HepG2 (cell line): ENCODE measurements around the gene CCN2. TPM values are rescaled to one million over a fixed set of nuclear protein-coding genes. Genes with fewer than 3 reads are reported as not detected.

Source experiments
- ELF3 ChIP-seq: IDR thresholded peaks from 2 replicates; pipeline ENCODE4 v1.6.1; 2016; ENCODE audit warnings: missing genetic modification reagents, missing compliant biosample characterization
- GFI1 ChIP-seq: sonication (generic); formaldehyde crosslinking; IDR thresholded peaks from 2 replicates; pipeline ENCODE4 v1.5.0; 2020; ENCODE audit warnings: missing genetic modification reagents, mild to moderate bottlenecking, borderline replicate concordance
- HDAC1 ChIP-seq: sonication (generic); formaldehyde crosslinking; IDR thresholded peaks from 2 replicates; pipeline ENCODE4 v1.5.1; 2020; ENCODE audit warnings: mild to moderate bottlenecking, missing genetic modification reagents
- HNF4A ChIP-seq: sonication (generic); formaldehyde crosslinking; IDR thresholded peaks from 2 replicates; pipeline ENCODE4 v1.4.0; 2020; ENCODE audit warnings: missing genetic modification reagents
- JUND ChIP-seq: sonication (generic); formaldehyde crosslinking; IDR thresholded peaks from 2 replicates; pipeline ENCODE4 v1.8.0; 2022; ENCODE audit warnings: mild to moderate bottlenecking, missing genetic modification reagents
- MBD4 ChIP-seq: IDR thresholded peaks from 2 replicates; pipeline ENCODE4 v1.6.1; 2012; ENCODE audit warnings: low read length, inconsistent platforms, borderline replicate concordance
- MYC ChIP-seq: sonication (generic); formaldehyde crosslinking; IDR thresholded peaks from 2 replicates; pipeline ENCODE4 v1.9.0; 2021; ENCODE audit warnings: missing genetic modification reagents, borderline replicate concordance
- NFE2L1 ChIP-seq: sonication (generic); formaldehyde crosslinking; IDR thresholded peaks from 2 replicates; pipeline ENCODE4 v1.4.0; 2020; ENCODE audit warnings: missing genetic modification reagents, mild to moderate bottlenecking, borderline replicate concordance
- PITX1 ChIP-seq: sonication (generic); formaldehyde crosslinking; IDR thresholded peaks from 2 replicates; pipeline ENCODE4 v1.5.1; 2020; ENCODE audit warnings: mild to moderate bottlenecking, missing genetic modification reagents
- POGZ ChIP-seq: sonication (generic); formaldehyde crosslinking; IDR thresholded peaks from 2 replicates; pipeline ENCODE4 v1.4.0; 2020; ENCODE audit warnings: mild to moderate bottlenecking, missing genetic modification reagents
- POLR2A ChIP-seq, 2 experiments: IDR thresholded peaks; 2 replicates each; pipeline ENCODE4 v1.6.1; 2011; ENCODE audit warnings: low read depth in 2 of 2, low read length in 2 of 2, mild to moderate bottlenecking in 1 of 2, moderate library complexity in 1 of 2; ENCODE audit not compliant: insufficient read depth in 1 of 2
- RXRB ChIP-seq: IDR thresholded peaks from 2 replicates; pipeline ENCODE4 v1.6.1; 2016; ENCODE audit warnings: borderline replicate concordance, missing genetic modification reagents, missing compliant biosample characterization
- SALL1 ChIP-seq: sonication (generic); formaldehyde crosslinking; IDR thresholded peaks from 2 replicates; pipeline ENCODE4 v1.8.0; 2022; ENCODE audit warnings: mild to moderate bottlenecking, missing genetic modification reagents
- SMC3 ChIP-seq: IDR thresholded peaks from 2 replicates; pipeline ENCODE4 v1.6.1; 2011; ENCODE audit warnings: low read length, improper control_type of control experiment
- SOX5 ChIP-seq: IDR thresholded peaks from 2 replicates; pipeline ENCODE4 v1.6.1; 2016; ENCODE audit warnings: borderline replicate concordance
- ZNF530 ChIP-seq: sonication (generic); formaldehyde crosslinking; IDR thresholded peaks from 2 replicates; pipeline ENCODE4 v1.5.0; 2020; ENCODE audit warnings: low read depth, mild to moderate bottlenecking, missing genetic modification reagents
- ZNF724P ChIP-seq: sonication (generic); formaldehyde crosslinking; IDR thresholded peaks from 2 replicates; pipeline ENCODE4 v1.8.0; 2022; ENCODE audit warnings: missing genetic modification reagents, borderline replicate concordance
- ZNF879 ChIP-seq: sonication (generic); formaldehyde crosslinking; IDR thresholded peaks from 2 replicates; pipeline ENCODE4 v1.8.1; 2023; ENCODE audit warnings: missing genetic modification reagents
- polyA plus RNA-seq, 8 experiments: library from polyadenylated mRNA; depleted of rRNA in 3 of 8; stranded (reverse) in 7 of 8; unstranded in 1 of 8; fragments of >200 nt; fragmentation: Illumina TruSeq in 4 of 8; extraction: Trizol in 4 of 8; gene quantifications; 2 replicates each; pipeline versions ENCODE4 v1.2.1 to v1.2.3, GENCODE V29; 2011 to 2016; ENCODE audit warnings: low read depth in 4 of 8, missing spikeins in 1 of 8, mixed read lengths in 1 of 8; ENCODE audit not compliant: insufficient read depth in 1 of 8
- total RNA-seq, 5 experiments: library from RNA; depleted of rRNA; stranded (reverse); fragments of >200 nt; fragmentation: Illumina TruSeq; extraction: Trizol; gene quantifications; 2 replicates each; pipeline ENCODE4 v1.2.3, GENCODE V29; 2016; ENCODE audit warnings: low read depth in 1 of 5
- TF ChIP-seq, protein P1 (sequence below): sonication (generic); formaldehyde crosslinking; IDR thresholded peaks from 2 replicates; pipeline ENCODE4 v1.4.0; 2020; ENCODE audit warnings: mild to moderate bottlenecking, missing genetic modification reagents
- TF ChIP-seq, protein P2 (sequence below): sonication (generic); formaldehyde crosslinking; IDR thresholded peaks from 2 replicates; pipeline ENCODE4 v1.8.1; 2023; ENCODE audit warnings: missing genetic modification reagents, mild to moderate bottlenecking, borderline replicate concordance
- TF ChIP-seq, protein P3 (sequence below): sonication (generic); formaldehyde crosslinking; IDR thresholded peaks from 2 replicates; pipeline ENCODE4 v1.4.0; 2020; ENCODE audit warnings: missing genetic modification reagents
- TF ChIP-seq, protein P4 (sequence below): sonication (generic); formaldehyde crosslinking; IDR thresholded peaks from 2 replicates; pipeline ENCODE4 v1.9.0; 2021; ENCODE audit warnings: mild to moderate bottlenecking, missing genetic modification reagents

Gene CCN2
- total and polyA plus RNA-seq, 2 of the 13 experiments (the other 11 are each of a cell fraction or from before 2014, with no cell fraction given) = 34.7 to 316 TPM

DNA sequence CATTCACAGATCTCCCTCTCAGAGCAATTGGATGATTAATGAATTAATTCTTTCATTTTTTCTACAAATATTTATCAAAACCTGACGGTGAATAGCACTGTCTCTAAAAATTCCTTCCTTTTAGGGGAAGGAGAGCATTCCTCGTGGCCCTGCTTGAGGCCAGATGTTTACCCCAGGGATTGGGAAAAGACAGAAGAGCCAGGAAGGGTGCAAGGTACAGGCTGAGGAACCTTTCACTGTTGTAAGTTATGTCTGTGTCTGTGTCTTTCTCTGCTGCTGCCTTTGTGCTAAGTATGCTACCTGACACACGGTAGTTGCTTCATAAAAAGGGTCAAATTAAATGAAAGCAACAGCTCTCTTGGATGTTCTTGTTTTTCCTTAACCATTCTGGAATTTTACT lies 27.4 kb upstream of the CCN2 start (continued):
- TF ChIP-seq, protein P1, sequence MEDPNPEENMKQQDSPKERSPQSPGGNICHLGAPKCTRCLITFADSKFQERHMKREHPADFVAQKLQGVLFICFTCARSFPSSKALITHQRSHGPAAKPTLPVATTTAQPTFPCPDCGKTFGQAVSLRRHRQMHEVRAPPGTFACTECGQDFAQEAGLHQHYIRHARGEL = no peak
- TF ChIP-seq, protein P2, sequence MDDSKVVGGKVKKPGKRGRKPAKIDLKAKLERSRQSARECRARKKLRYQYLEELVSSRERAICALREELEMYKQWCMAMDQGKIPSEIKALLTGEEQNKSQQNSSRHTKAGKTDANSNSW = no peak
- peak; percentile 61 for TF ChIP-seq SOX5
- TF ChIP-seq PITX1 (CRISPR knock-in tag) = peak; percentile 49; the same call in 1 of the 2 replicates
- TF ChIP-seq JUND (CRISPR knock-in tag) = no peak
- no peak for TF ChIP-seq MYC
- TF ChIP-seq HNF4A (CRISPR knock-in tag) = peak; percentile 93
- TF ChIP-seq SALL1 (CRISPR knock-in tag) = peak; percentile 81
- peak; percentile 49; the same call in 1 of the 2 replicates for TF ChIP-seq HDAC1 (CRISPR knock-in tag)
- no peak for TF ChIP-seq GFI1 (CRISPR knock-in tag)
- TF ChIP-seq, protein P3, sequence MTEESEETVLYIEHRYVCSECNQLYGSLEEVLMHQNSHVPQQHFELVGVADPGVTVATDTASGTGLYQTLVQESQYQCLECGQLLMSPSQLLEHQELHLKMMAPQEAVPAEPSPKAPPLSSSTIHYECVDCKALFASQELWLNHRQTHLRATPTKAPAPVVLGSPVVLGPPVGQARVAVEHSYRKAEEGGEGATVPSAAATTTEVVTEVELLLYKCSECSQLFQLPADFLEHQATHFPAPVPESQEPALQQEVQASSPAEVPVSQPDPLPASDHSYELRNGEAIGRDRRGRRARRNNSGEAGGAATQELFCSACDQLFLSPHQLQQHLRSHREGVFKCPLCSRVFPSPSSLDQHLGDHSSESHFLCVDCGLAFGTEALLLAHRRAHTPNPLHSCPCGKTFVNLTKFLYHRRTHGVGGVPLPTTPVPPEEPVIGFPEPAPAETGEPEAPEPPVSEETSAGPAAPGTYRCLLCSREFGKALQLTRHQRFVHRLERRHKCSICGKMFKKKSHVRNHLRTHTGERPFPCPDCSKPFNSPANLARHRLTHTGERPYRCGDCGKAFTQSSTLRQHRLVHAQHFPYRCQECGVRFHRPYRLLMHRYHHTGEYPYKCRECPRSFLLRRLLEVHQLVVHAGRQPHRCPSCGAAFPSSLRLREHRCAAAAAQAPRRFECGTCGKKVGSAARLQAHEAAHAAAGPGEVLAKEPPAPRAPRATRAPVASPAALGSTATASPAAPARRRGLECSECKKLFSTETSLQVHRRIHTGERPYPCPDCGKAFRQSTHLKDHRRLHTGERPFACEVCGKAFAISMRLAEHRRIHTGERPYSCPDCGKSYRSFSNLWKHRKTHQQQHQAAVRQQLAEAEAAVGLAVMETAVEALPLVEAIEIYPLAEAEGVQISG (CRISPR knock-in tag) = no peak
- TF ChIP-seq MBD4 = no peak
- TF ChIP-seq, protein P4, sequence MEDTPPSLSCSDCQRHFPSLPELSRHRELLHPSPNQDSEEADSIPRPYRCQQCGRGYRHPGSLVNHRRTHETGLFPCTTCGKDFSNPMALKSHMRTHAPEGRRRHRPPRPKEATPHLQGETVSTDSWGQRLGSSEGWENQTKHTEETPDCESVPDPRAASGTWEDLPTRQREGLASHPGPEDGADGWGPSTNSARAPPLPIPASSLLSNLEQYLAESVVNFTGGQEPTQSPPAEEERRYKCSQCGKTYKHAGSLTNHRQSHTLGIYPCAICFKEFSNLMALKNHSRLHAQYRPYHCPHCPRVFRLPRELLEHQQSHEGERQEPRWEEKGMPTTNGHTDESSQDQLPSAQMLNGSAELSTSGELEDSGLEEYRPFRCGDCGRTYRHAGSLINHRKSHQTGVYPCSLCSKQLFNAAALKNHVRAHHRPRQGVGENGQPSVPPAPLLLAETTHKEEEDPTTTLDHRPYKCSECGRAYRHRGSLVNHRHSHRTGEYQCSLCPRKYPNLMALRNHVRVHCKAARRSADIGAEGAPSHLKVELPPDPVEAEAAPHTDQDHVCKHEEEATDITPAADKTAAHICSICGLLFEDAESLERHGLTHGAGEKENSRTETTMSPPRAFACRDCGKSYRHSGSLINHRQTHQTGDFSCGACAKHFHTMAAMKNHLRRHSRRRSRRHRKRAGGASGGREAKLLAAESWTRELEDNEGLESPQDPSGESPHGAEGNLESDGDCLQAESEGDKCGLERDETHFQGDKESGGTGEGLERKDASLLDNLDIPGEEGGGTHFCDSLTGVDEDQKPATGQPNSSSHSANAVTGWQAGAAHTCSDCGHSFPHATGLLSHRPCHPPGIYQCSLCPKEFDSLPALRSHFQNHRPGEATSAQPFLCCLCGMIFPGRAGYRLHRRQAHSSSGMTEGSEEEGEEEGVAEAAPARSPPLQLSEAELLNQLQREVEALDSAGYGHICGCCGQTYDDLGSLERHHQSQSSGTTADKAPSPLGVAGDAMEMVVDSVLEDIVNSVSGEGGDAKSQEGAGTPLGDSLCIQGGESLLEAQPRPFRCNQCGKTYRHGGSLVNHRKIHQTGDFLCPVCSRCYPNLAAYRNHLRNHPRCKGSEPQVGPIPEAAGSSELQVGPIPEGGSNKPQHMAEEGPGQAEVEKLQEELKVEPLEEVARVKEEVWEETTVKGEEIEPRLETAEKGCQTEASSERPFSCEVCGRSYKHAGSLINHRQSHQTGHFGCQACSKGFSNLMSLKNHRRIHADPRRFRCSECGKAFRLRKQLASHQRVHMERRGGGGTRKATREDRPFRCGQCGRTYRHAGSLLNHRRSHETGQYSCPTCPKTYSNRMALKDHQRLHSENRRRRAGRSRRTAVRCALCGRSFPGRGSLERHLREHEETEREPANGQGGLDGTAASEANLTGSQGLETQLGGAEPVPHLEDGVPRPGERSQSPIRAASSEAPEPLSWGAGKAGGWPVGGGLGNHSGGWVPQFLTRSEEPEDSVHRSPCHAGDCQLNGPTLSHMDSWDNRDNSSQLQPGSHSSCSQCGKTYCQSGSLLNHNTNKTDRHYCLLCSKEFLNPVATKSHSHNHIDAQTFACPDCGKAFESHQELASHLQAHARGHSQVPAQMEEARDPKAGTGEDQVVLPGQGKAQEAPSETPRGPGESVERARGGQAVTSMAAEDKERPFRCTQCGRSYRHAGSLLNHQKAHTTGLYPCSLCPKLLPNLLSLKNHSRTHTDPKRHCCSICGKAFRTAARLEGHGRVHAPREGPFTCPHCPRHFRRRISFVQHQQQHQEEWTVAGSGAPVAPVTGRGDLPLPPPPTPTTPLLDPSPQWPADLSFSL = no peak
- TF ChIP-seq ELF3 = peak; percentile 63; the same call in 1 of the 2 replicates
- no peak for TF ChIP-seq POLR2A (IDR thresholded peaks at IDR 0.05; ENCODE audit: insufficient read depth in 1 of 2, low read depth in 2 of 2, low read length in 2 of 2)
- no peak for TF ChIP-seq ZNF530 (CRISPR knock-in tag)
- no peak for TF ChIP-seq NFE2L1 (CRISPR knock-in tag)
- peak; percentile 58; the same call in 1 of the 2 replicates for TF ChIP-seq RXRB (CRISPR knock-in tag)
- TF ChIP-seq ZNF724P (CRISPR knock-in tag) = no peak
- TF ChIP-seq SMC3 = no peak
- TF ChIP-seq ZNF879 (CRISPR knock-in tag) = no peak
- peak; percentile 64 for TF ChIP-seq POGZ (CRISPR knock-in tag)
